Activated CD4-positive, alpha-beta T cell treated with anti-CD3 and anti-CD28 coated beads, Interleukin-2, Interleukin-4, amounts not matched to agents 100 ng/mL and 50 ng/mL, durations not matched to agents 16 hours and 8 hours (primary cell): Measurements from ENCODE around the gene SLC44A1.

Experiments used
- DNase-seq: peaks from one replicate; pipeline ENCODE4 v3.0.0-alpha.2; 2020; ENCODE audit warnings: low spot score

Gene SLC44A1

DNA sequence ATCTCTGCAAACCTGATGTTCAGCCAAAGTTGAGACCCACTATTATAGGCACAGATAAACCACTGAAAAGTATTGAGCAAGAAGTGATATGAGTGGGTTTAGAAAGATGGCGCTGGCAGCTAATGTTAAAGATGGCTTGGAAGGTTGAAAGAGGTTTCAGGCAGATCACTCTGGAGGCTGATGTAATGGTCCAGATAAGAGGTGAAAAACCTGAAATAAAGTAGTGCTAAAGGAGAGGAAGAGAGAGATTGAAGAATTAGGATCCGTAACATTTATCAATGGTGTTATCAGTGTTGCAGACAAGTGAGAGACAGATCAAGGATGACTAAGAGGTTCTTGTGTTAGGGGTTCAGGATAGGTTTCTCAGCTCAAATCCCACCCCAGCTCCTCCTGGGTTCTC is 58.3 kb downstream of the SLC44A1 start:
- no peak for DNase-seq

GRCh38 chr9:105305856-105306255 is 61.4 kb downstream of the SLC44A1 start:
- no peak for DNase-seq

DNA sequence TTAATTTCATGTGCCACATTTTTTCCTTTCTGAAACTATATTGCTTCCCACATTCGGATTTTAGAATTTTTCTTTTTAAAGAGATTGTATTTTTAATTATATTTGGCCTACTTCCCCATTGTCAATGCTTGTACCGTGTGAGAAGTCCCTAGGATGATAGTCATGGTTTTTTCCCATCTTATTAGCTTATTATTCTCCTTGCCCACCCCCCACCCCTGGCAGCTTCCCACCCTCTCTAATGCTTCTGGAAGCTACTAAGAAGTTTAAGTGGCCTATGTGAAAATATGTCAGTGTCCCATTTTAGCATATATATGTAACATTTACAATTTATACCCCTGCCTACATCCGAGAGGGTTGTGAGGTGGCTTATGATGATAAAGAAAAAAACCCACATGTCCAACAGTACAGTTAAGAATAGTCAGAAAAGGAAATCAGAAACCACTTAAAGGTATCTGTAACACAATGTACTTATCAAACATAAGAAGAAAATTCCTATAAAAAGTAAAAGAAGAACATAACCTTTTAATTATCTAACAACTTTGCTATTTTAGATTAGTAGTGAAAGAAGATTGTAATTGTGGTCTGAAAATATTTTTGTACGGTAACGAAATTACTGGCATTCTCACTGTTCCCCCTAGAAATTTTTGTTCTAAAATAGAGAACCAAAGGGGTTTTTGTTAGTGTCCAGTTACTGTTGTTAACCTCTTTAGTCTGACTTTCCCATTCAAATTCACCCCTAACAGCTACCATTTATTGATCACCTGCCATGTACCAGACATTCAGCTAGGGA is 62.1 kb downstream of the SLC44A1 start:
- no peak for DNase-seq

DNA sequence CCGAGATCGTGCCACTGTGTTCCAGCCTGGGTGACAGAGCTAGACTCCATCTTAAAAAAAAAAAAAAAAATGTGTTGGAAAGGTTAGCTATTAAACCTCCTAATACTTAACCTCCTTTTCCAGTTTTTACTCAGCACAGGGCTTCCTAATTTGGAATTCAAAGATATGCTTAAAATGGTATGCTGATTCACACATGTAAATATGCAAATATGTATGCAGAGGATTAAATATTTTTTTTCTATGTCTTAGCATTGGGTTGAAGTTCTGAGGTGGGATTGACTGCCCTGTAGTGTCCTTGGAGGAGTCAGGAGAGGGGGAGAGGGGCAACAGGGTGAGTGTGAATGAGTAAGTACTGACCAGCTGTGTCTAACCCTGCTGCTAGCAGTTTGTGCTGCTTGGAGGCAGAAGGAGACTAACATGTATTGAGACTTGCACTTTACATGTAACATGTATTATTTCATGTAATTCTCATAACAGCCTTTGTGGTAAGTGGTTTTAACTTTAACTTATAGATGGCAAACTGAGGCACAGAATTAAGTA is 63.2 kb downstream of the SLC44A1 start:
- DNase-seq: no peak

- DNase-seq: no peak
These were observed 64.2 kb downstream of the SLC44A1 start for GRCh38 chr9:105308461-105309341.

GRCh38 chr9:105309531-105309931 is 65.1 kb downstream of the SLC44A1 start:
- DNase-seq: no peak

DNA sequence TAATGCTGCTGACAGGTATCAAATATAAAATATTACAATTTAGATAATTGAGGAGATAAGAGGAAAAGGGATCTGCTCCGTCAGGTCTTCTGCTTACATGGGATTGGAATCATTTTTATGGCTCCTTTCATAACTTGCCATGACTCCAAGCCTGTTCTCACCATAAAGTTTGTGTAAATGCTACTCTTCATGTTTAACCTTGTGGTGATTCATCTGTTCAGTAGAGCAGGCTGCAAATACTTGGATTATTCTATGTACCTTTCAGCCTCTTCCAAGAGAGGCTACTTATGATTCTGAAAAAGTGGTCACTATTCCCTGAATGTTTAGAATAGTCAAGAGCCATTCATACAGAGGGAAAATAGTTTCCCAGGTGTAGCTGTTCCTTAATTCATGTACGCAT is 66.9 kb downstream of the SLC44A1 start:
- no peak for DNase-seq

GRCh38 chr9:105313238-105313637 is 68.8 kb downstream of the SLC44A1 start:
- DNase-seq: no peak

DNA sequence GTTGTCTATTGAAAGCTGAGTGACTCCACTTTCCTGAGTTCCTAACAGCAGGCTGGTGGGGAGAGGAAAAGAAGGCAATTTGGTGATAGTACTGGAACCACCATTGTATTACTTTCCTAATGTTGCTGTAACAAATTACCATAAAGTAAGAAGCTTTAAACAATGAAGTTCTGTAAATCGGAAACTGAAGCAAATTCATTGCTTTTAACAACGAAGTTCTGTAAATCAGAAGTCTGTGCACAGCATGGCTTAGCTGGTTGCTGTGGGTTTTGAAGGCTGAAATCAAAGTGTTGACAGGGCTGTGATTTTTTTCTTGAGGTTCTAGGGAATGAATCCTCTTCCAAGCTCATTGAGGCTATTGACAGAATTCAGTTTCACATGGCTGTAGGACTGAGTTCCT is 72.3 kb downstream of the SLC44A1 start:
- no peak for DNase-seq

GRCh38 chr9:105318729-105319191 is 74.3 kb downstream of the SLC44A1 start:
- DNase-seq: no peak

- no peak for DNase-seq
These were observed 74.9 kb downstream of the SLC44A1 start for GRCh38 chr9:105319202-105319813.

DNA sequence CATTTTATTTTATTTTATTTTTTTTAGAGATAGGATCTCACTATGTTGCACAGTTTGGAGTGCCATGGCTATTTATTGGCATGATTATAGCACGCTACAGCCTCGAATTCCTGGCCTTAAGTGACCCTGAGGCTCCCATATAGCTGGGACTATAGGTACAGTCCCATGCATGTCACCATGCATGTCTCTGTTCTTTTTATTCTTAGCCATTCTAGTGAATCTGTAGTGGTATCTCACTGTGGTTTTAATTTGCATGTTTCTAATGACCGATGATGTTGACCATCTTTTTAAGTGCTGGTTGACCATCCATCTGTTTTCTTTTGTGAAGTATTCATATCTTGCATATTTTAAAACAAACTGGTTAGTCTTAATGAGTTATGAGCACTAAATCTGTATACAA is 76.1 kb downstream of the SLC44A1 start:
- DNase-seq: no peak

DNA sequence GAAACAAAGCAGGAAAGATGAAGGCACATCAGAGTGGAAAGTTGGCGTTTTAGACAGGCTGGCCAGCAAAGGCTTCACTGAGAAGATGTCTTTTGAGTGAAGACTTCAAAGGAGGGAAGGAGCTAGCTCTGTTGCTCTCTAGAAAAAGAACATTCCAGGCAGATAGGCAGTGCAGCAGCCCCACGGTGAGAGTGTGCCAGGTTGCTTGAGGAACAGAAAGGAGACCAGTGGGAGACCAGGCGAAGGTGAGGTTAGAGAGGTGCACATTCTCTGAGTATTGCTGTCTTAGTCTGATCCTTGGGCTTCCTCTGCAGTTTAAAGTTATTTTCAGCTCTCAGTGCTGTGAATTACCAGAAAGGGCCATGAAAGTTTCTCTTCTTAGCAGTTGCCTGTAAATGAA is 83.8 kb downstream of the SLC44A1 start:
- no peak for DNase-seq

- DNase-seq: no peak
These were observed 84.6 kb downstream of the SLC44A1 start for GRCh38 chr9:105328872-105329718.

DNA sequence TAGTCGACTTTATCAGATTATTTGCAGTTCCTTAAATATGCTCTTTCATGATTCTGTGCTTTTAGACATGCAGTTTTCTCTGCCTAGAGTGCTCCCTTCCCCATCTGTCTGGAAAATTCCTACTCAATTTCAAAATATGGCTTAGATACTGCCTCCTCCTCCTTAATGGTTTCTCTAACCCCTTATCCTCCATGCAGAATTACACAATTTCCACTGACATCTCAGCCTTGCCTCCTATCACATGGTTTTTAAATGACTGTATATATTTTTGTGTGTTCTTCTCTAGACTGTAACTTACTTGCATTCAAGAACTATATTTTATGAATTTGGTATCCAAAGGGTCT is 85.2 kb downstream of the SLC44A1 start:
- no peak for DNase-seq

DNA sequence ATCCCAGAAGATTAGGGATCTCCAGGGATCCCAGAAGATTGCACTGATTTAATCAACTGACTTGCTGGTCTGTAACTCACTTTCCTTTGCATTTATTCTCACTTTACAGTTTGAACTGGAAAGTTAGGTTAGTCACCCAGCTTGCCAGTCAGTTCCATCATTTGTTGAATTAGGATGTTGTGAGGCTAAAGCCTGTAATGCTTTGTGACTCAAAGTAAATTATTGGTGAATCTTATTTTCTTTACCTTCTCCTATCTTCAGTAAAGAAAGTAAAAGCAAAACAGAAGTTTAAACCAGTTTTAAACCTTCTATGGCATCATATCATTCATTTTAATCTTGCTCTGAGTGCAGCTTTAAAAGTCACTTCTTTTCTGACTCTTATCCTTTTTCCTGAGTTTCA is 85.8 kb downstream of the SLC44A1 start:
- DNase-seq: no peak

DNA sequence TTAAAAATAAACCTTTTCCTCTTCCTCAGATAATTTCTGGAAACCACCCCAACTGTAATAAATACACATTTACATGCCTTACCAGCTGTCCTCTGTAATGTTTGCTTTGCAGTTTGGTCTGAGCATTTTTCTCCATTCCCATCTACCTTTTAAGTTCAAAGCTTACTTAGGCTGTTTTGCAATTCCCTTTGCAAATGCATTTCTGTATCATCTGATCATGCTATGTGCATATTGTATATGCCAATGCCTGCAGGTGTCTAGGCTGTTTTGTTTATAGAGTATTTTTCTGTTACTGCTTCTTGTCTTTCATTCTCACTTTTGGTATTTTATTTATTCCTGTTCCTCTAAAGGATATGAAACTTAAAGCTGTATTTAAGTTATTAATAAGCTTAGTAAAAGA is 86.3 kb downstream of the SLC44A1 start:
- DNase-seq: no peak

DNA sequence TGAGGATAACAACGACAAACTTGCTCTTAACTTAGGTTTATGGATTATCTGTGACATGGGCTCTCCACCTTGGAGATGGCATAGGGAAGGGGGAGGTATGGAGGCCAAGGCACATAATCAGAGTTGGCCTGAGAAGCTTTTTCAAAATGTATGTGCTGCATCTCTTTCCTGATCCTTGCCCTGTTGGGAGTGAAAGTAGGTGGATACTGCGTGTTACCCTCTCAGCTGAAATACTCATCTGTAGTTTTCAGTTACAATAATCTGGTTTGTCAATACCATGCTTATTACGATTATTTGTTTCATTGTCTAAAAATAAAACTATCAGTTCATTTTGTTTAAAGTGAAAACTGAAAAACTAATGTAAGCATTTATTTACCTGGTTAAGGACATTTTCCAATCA is 86.7 kb downstream of the SLC44A1 start:
- DNase-seq: no peak

DNA sequence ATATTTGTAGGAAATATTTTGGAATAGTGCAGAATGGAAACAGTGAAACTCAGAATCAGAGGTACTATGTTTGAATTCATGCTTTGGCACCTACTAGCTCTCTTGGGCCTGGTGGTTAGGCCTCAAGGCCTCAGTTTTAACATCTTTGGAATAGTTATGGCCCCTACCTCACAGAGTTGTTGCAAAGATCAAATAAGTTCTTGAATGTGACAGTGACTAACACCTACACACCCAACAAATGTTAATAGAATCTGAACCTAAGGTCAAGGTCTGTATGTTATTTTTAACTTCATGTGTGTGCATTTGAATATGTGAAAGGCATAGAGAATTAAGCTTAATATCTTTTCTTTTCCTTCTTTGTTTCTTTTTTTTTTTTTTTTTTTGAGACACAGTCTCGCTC is 87.3 kb downstream of the SLC44A1 start:
- no peak for DNase-seq

- no peak for DNase-seq
These were observed 88.0 kb downstream of the SLC44A1 start for GRCh38 chr9:105332471-105332870.

DNA sequence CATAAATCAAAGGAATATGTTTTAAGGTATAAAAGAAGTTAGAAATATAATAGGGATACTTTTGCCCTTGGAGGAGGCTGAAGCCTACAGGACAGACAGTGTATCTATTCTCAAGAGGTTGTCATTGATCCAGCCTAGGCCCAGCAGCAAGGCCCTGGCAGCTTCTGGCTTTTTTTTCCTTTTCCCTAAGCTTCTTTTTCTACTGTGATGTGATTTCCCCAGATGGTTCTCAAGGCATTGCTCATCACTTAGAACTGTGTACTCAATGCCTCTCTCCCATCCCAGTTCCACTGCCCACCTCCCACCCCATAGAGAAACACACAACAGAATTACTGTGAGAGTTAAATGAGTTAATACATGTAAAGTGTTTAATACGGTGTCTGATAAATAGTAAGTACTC is 88.6 kb downstream of the SLC44A1 start:
- no peak for DNase-seq

DNA sequence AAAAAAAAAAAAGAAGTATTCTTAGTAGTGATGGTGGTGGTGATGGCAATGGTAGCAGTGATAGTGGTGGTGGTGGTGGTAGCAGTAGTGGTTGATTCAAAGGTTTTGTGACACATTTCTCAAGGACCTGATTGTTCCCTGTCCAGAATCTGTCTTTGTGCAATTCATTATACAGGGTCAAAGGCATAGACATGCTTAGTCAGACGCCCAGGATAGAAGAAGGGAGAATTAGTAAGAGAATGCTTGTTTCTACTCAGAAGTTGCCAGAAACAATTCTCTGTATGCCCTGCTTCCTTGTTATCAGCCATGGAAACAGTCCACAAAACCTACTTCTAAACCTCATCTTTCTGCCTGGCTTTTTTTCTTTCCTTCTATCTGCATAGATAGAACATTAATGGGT is 89.4 kb downstream of the SLC44A1 start:
- DNase-seq: no peak
